Hematopoietic multipotent progenitor cell treated with erythropoietin and hydrocortisone succinate and interleukin-3 and kit ligand, for 17 days (in vitro differentiated cells): ENCODE data around the gene PVALEF.

Experiments
- DNase-seq: peaks from one replicate; pipeline ENCODE4 v3.0.0-alpha.2; 2015; ENCODE audit warnings: low spot score

PVALEF gene

DNA sequence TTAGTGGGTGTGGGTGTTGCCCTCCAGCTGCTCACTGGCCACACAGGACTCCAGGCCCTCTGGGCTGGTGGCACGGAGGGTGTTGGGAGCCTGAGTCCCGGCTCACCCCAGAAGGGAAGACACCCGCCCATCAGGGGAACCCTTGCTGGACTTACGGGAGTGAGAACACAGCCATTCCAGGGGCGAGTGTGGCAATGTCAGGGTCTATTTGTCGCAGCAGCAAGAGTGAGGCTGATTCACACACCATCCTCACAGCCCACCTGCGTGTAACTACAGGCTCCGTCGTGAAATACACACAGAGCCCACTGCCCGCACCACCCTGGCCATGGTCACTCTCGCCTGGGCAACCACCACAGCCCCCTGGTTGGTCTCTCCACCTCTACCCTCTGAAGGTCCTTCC lies 18.5 kb downstream of the PVALEF start:
- DNase-seq, result no peak

DNA sequence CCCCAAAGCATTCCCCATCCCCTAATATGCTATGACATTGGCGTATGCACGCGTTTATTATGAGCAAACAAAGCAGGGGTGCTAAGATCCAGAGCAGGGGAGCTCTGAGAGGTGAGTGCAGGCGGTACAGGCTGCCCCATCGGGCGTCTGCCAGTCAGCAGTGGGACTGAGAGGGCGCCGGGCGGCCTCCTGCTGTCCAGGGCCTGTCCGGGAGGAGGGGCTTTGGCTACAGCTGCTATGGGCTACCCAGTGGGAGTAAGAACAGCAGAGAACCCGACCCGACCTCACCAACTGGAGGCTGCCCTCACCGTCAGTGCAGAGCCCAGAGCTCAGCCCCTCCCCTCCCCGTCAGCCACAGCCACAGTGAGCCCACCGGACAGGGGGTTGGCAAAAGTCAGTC lies 19.2 kb downstream of the PVALEF start:
- no peak for DNase-seq

DNA sequence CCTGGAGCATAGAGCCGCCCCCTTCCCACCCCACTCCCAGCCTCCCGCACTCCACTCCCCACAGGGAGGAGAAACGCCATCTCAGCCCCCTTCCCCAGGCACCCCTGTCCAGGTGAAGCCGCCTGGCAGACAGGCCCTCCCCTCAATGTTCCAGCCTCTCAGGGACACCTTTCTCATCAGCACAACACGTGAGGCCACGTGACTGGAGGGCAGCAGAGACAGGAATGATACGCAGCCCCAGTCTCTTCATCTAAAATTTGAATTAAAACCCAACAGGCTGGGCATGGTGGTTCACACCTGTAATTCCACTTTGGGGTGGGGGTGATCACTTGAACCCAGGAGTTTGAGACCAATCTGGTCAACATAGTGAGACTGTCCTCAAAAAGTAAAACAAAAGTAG lies 20.9 kb downstream of the PVALEF start:
- DNase-seq, result no peak

DNA sequence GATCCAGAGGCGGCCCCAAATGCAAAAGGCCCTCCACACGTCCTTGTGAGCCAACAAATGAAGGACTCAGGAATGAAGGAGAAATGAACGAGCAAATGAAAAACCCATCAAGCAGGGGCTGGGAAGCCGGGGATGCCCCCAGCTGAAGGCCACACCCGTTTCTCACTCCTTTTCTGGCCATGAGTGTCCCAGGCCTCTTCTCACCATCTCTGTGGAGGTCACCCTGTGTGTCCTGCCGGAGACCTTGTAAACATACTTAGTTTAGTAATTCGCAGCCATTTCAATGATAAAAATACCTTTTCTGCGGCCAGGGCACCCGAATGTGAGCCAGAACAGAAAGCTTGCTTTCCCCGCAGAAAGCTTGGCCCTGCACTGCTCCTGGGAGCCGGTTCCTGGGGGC lies 21.8 kb downstream of the PVALEF start:
- DNase-seq, result no peak

DNA sequence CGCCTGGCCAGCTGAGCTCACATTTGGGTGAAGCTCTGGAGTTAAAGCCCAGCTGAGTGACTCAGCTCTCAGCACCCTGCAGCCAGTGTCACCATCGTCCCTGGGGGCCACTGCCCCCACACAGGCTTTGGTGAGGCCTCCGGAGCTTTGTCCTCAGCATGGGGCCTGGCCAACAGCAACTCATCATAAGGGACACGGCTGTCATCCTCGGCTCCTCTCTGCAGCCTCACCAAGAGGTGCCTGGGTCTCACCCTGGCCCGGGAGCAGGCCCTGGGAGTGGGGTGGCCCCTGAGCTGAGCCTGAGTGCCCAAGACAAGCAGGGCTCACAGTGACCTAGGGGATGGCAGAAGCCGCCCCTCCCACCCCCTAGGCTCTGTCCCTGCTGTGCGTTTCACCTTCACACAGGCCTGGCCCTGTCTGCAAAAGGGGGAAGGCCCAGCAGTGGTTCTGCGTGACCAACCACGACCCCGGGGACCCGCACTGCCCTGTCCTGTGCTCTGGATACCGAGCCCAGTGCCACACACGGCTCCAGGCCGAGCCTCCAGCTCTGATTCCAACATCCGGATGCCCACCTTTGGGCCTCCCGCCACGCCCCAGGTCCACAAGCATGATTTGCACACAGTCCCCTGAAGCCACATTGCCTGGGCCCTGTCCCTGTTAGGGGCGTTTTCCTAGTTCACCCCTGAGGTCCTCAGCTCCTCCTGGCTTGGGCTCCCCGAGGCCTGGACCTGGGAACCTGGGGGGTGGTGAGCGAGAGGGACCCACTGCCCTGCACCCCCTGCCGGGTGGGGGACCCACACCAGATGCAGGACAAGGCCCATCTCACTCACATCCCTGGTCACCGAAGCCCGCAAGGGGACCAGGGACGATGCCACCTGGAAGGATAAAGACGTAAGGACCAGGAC lies 22.5 kb downstream of the PVALEF start:
- DNase-seq, result no peak

DNA sequence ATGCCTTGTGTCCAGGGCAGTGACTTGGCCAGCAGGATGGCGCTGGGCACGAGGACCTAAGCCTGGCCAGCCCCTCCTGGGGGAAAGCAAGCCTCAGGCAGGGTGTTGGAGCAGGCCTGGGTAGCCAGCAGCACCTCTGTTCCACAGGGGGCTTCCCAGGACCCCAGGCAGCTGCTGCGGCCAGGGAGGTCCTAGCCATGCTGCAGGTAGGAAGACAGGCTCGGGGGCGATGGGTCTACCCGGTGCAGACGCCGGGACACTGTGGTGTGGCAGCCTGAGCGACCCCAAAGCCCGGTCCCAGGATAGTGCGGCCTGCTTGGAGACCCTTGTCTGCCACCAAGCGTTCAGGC lies 23.2 kb downstream of the PVALEF start:
- no peak for DNase-seq

DNA sequence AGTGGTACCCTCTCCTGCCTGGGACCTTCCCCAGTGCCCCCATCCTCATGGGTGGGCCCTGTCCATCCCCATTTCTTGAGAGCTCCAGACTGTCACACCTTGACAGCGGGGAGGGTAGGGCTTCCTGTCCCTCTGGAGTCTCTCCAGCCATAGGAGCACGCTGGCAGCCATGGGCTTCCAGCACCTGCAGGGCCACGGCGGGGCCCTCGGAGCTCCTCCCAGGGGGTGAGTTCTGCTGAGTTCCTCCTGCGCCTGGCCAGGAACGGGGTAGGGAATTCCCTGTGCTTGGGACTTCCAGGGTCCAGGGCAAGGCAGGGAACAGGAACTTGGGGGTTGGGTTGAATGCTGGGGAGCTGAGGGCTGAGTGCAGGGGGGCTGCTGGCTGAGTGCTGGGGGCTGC lies 23.7 kb downstream of the PVALEF start:
- DNase-seq, result no peak

DNA sequence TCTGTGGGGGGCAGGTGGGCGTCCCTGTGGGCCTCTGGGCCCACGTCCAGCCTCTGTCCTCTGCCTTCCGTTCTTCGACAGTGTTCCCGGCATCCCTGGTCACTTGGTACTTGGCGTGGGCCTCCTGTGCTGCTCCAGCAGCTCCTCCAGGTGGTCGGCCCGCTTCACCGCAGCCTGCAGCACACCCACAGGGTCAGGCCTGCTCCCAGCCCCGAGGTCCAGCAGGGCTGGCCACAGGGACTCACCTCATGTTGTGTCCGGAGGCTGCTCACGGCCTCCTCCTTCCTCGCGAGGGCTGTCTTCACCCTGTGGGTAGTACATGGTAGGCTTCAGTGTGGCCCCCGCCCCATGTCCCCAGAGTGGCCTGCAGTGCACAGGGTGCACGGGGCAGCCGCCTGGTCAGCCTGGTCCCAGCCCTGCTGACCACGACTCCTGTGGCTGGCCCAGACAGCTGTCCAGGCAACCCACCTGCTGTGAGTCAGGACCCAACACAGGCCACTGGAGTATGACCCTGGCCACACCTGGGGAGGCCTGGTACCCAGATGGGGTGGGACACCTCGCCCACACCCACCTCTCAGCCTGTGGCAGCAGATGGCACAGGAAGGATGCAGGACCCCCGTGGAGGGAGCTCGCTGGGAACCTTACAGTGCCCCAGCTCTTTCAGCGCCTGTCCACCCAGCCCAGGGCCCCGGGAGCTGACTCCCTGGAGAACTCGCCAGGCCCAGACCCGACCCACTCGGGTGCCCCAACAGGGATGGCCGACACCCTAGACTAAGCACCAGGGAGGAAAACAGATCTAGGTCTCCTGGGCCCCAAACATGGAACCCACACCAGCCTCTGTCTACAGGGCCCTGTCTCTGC lies 24.6 kb downstream of the PVALEF start:
- no peak for DNase-seq

DNA sequence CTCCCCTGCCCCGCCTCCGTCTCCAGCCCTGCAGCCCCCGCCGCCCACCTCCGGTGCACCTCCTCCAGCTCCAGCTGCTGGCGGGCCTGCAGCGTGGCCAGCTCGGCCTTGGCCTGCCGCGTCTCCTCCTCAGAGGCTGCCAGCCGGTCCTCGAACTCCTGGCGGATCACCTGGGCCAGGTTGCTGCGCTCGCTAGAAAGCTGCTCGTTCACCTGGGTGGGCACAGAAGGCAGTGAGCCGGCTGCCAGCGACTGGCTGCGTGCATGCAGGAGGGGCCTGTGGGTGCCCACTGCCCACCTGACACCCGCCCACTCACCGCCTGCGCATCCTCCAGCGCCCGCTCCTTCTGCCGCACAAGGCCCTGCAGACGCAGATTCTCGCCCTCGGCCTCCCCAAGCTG lies 25.3 kb downstream of the PVALEF start:
- DNase-seq, result no peak

DNA sequence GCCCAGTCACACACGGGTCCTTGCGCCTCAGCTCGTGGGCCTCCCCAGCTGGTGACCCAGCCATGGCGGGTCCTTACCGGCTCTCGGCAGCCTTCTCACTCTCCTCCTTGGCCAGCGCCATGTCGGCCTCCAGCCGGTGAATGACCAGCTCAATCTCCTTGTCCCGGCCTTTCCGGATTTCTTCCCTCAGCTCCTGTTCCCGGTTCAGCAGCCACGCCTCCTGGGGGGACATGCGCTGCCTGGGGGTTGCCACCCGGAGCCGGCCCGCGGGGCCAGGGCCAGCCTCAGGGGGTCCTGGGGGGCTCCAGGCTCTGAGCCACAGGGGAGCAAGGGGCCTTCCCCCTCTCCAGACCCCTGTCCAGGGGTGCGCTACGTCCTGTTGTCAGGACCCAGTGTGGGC lies 25.8 kb downstream of the PVALEF start:
- no peak for DNase-seq

DNA sequence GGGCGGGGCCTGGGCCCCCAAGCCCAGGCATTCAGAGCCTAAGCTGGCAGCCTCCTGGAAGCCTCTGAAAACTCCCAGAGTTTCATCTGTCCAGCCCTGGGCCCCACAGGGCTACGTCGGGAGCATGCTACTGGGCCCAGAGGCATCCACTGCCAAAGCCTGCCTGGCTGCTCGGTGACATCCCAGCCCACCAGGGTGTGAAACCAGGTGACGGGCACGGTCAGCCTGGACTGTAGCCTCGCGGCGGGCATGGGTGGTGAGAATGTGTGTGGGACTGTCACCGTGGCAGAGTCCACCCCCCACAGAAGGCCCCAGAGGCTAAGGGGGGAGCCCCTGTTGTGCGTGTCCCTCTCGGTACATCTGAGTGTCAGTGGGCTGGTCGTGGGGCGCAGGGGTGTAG lies 26.3 kb downstream of the PVALEF start:
- DNase-seq, result no peak

DNA sequence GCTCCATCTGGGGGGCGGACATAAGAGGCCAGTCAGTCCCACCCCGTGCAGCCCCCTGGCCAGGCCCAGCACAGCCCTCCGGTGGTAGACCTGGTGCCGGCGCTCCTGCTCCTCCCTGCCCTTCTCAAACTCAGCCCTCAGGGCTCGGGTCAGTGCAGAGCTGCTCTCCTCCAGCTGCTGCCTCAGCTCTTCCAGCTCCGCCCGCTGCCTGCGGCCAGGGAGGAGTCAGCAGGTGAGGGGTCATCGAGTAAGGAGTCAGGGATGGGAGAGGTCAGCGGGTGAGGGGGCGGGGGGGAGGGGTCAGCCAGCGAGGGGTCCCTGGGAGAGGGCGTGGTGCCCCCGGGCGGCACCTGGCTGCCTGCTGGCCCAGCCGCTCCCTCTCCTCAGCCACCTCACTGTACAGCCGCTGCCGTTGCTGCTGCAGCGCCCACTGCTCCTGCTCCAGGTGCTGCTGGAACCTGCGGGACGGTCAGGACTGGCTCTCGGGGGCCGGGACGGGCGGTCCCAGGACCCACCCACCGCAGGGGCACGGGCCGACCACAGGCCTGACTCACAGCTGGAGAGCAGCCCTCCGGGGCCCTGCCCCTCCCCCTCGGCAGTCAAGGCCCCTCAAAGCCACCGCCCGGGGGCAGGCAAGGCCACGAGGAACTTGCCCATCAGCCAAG lies 27.2 kb downstream of the PVALEF start:
- DNase-seq, result no peak

DNA sequence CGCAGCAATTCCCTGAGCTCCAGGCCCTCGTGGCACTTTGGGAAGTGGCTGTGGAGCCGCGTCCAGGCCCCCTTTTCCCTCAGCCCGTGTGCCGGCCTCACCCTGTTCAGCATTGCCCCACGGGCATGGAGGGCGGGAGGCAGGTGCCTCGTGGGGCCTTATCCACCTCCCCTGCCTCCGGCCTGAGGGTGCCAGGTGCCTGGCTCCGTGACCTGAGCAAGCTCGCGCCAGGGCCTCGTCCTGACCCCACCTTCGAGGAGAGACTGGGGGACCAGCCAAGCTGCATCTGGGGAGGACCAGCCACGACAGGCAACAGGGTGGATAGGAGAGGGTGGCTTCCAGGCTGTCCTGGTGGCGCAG lies 27.7 kb downstream of the PVALEF start:
- no peak for DNase-seq

DNA sequence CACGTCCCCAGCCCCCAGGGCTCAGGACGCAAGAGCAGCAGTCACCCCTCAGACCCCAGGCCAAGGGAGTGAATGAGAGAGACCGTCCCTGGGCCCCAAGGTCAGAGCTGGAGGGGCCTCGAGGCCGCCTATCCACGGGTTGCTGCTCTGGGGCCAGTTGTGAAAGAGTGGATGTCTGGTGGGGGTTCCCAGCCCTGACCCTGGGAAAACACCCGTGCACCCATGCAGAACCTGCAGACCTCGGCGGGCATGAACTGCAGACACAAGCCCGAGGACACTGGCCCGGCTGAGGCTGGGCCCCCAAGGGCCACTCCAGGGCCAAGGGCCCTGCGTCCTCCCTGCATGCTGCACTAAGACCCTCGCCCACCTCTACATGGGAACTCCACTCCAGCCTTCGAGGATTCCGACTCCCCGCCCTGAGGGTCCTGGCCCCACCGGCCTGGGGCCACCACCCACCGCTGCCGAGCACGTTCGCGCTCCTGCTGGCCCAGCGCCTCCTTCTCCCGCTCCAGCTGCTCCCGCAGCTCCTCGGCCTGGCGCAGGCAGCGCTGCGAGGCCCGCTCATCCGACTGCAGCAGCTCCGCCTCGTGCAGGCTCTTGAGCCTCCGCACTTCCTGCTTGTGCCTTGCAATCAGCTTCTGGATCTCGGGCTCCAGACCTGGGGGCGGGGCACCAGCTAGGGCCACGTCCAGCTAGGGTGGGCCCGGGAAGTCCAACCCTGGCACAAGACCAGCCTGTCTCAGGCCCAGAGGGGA lies 28.3 kb downstream of the PVALEF start:
- no peak for DNase-seq

DNA sequence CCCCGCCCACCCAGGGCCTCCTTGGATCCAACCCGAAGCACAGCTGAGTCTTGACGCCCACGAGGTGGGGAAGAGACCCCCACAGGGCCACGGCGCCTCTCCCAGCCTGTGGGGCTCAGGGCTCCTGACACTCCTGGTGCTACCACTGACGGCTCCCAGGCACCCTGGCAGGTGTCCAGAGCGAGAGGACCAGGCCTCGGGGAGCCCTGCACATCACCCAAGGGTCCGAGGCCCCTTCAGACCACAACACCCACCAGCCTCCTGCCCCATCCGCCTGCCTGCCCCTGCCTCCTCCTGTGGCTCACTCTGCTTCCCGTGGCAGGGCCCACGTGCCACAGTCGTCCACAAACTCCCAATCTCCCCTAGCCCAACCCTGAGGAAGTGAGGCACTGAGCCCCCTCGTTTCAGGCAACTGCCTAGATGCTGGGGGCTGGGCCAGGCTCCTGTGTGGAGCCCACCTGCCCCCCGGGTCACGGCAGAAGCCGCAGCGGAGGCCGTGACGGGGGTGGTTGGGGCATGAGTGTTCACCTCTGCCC lies 29.0 kb downstream of the PVALEF start:
- DNase-seq, result no peak

DNA sequence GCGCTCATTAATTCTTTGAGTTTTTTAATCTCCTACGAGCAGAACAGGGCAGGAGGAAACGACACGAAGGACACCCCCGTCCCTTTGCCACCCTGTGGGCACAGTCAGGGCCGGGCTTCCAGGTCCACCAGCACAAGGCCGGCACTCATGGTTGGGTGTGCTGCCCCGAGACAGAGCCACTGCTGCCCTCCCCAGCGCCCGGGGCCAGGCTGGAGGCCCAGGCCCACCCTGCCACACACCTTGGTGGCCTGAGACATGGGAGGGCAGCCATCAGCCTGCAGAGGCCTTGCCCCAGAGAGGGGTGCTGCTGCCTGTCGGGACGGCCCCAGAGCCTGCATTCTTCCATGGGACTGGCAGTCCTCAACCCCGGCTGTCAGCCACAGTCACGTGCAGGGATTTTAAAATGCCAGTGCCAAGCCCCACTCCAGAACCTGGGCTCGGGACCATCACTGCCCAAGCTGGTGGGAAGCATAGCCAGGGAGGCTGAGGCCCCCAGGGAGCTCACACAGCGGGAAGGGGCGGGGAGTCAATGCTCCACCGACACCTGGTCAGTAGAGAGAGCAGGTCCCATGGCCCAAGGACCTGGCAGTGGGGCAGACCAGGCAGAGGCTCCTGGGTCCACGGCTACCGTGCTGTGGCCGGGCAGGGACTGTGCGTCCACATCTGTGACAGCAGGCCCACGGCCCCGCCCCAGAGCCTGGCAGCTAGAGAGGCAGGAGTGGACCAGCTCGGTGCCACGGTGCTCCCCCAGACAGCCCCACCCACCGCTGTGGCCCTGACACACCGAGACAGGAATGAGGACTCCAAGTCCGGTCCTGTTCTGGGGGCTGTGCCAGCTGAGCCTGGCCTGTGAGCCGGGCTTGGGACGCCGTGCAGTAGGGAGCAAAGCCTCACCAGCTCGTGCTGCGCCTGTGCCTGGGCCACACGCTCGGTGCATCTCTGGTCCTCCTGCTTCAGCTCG lies 29.9 kb downstream of the PVALEF start:
- no peak for DNase-seq

DNA sequence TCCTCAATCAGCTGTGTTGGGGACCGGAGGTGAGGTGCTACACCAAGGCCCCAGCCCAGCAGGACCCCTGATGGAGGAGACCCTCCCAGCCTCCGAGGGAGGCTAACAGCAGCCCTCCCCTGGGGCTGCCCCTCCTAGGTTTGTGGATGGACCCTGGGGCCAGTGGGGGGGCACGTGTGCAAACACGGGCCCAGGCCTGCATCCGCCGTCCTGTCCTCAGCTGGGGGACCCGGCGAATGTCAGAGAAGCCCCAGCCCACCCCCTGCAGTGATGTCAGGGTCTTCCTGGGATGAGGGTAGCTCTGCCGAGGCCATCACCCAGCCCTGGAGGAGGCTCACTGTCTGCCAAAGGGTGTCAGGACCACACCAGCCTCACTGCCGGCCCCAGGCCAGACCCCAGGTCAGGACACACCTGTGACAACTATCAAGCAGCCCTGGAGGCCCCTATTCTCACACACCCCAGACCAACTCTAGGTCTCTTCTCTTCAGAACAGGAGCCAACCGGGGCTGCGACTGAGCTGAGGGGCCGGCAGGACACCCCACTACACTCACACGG lies 30.7 kb downstream of the PVALEF start:
- no peak for DNase-seq

DNA sequence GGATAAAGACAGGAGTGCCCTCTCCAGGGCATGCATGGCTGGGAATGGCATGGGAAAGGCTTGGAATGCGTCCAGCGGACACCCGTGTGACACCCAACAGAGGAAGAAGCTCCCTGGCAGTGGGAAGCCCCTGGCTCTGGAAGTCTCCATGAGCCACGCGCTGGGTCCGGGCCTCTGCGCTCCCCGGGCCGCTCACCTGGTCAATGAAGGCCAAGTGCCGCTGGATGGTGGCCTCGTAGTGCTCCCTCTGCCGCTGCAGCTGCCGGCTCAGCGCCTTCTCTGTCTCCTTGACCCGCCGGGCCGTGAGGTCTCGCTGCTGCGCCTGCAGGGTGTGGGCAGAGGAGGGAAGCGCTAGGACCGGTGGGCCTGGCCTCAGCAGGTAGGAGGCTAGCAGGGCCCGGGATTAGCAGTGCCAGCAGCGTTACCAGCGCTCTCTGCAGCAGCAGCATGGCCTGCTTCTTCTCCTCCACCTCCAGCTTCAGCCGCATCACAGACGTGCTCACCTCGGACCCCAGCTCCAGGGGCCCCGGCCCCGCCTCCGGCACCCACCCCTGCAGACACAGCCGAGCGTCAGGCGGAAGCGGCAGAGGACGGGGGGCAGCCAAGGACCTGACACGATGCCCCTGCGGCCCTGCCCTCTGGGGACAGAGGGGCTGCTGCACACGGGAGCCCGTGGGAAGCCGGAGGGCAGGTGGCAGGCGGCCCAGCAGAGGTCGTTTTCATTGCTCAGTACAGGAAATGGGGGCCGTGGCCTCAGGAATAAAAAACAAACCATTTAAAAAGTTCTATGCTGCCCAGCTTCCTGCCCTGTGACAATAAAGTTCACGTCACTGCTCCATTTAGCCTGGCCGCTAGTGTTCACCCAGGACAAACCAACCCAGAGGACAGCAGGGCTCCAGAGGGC lies 31.4 kb downstream of the PVALEF start:
- no peak for DNase-seq

DNA sequence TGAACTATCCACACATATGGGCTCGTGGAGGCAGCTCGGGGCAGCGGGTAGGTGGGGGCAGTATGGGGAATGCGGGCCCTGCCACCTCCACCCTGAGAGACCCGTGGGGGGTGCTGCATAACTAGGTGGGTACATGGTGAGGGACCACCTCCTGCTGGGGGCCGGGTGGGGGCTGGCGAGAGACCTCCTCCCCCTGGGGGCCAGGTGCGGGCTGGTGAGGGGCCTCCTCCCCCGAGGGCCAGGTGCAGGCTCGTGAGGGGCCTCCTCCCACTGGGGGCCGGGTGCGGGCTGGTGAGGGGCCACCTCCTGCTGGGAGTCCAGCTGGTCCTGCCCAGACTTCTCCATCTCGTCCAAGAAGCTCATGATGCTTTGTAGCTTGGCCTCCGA lies 32.1 kb downstream of the PVALEF start:
- DNase-seq, result no peak
